OCI-LY7 (cell line): ENCODE results near the gene PIGP.

Source experiments
- EZH2phosphoT487 ChIP-seq: fragments of 200-600 bp; sonication (generic); IDR thresholded peaks from 2 replicates; pipeline ENCODE4 v1.6.1; 2018; ENCODE audit warnings: low read depth, borderline replicate concordance, mild to moderate bottlenecking, mixed run types, antibody characterized with exemption, low read length, moderate library complexity, mixed read lengths
- TF ChIP-seq, protein P1 (sequence below): fragments of 200-600 bp; sonication (generic); conservative IDR thresholded peaks from 2 replicates; pipeline ENCODE4 v1.5.1; 2014; ENCODE audit warnings: mild to moderate bottlenecking, antibody characterized with exemption, low read length, moderate library complexity, mixed read lengths

DNA sequence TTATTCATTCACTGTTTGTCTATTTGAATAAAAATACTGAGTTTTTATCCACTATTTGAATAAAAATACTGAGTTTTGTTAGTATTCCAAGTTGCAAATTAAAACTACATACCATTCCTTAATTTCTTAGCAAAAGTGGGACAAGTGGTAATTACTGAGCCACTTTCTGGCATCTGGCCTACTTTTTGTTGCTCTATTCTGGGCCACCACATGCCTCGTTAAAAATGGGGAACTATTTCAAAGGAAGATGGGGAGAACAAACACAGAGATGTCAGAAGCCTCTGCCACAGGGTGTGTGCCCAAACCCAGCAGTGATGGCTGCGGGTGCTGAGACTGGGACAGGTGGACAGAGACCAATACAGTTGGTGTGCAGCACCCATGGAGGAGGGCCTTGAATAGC, 14.6 kb downstream of the PIGP start:
- TF ChIP-seq EZH2phosphoT487 = no peak
- TF ChIP-seq, protein P1, sequence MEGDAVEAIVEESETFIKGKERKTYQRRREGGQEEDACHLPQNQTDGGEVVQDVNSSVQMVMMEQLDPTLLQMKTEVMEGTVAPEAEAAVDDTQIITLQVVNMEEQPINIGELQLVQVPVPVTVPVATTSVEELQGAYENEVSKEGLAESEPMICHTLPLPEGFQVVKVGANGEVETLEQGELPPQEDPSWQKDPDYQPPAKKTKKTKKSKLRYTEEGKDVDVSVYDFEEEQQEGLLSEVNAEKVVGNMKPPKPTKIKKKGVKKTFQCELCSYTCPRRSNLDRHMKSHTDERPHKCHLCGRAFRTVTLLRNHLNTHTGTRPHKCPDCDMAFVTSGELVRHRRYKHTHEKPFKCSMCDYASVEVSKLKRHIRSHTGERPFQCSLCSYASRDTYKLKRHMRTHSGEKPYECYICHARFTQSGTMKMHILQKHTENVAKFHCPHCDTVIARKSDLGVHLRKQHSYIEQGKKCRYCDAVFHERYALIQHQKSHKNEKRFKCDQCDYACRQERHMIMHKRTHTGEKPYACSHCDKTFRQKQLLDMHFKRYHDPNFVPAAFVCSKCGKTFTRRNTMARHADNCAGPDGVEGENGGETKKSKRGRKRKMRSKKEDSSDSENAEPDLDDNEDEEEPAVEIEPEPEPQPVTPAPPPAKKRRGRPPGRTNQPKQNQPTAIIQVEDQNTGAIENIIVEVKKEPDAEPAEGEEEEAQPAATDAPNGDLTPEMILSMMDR = no peak
